ENCODE results near the gene LIMS1.
"Not testable (repeated sequence)": the region's sequence is repeated elsewhere in the genome, so short reads cannot be mapped to it uniquely, and the experiment has no call there.

The LIMS1 gene

GRCh38 chr2:108552566-108552965, 18.3 kb downstream of the LIMS1 start:
- DNase-seq (ENCODE audit: low read depth) = no peak

DNA sequence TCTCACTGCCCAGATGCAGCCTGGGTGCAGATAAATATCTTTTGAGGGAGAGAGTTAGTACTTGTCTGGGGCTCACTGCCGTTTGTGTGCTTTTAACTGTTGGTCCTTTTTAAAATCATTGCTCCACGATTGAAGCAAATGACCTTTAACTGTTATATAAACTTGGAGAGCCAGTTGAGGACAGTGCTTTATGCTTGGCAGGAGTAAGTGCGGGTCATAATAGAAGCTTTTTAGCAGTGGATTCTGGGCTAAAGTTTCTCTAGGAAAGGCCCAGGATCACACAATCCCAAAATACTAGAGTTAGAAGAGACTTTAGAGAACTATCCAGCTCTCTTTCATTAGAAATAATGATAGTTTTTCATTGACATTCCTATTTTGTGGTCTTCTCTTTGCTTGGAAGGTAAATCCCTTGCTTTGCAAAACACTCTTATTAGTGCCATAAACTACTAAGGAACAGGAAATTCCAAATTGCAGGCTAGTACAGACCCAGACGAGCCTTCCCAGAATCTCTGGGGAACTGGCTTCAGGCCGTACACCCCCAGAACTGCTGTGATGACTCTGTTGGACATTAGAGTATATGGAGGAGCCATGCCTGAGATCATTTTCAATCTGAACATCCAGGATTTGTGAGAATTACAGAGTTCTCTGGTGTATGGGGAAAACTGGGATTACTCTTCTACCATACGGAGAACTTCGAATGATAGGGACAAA, 19.1 kb downstream of the LIMS1 start:
- no peak for DNase-seq (ENCODE audit: low read depth)

GRCh38 chr2:108554528-108554927, 20.3 kb downstream of the LIMS1 start:
- no peak for DNase-seq (ENCODE audit: low read depth)

DNA sequence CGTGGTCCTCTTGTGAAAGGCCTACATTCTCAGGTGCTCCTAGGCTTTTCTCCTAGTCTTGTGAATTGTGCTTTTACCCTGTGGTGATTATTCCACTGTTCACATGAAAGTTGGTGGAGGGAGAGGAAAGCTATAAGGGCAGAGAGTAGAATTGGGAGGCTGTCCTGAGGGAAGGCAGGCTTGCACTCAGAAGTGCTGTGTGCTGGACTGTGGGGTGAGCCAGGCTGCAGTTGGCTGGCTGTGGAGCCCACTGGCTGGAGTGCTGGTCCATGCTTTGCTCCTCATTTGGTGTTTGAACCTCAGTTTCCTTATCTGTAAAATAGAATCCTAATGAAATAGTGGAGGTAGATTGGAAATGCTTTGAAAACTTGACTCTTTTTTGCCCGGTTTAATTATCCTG, 21.3 kb downstream of the LIMS1 start:
- no peak for DNase-seq (ENCODE audit: low read depth)

DNA sequence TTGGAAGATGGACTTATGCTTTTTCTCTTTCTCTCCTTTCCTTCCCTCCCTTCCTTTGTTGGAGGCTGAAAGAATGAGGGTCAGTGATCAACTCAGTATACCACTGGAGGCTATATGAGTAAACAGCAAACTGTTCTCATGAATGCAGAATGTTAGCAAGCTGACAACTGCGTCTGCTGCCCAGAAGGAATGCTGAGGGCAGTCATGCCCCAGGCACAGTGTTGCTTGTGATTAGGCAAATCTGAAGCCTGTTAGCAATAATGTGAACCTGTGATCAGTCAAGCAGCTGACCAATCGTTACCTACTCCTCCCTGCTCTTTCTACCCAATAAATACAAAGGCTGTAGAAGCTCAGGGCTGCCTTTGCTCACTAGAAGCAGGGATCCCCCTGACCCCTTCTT, 22.3 kb downstream of the LIMS1 start:
- DNase-seq (ENCODE audit: low read depth) = not testable (repeated sequence)

- no peak for DNase-seq (ENCODE audit: low read depth)
Measured at GRCh38 chr2:108560241-108560811, 26.1 kb downstream of the LIMS1 start.

GRCh38 chr2:108560895-108561530, 26.7 kb downstream of the LIMS1 start:
- no peak for DNase-seq (ENCODE audit: low read depth)

GRCh38 chr2:108562274-108562673, 28.0 kb downstream of the LIMS1 start:
- no peak for DNase-seq (ENCODE audit: low read depth)

DNA sequence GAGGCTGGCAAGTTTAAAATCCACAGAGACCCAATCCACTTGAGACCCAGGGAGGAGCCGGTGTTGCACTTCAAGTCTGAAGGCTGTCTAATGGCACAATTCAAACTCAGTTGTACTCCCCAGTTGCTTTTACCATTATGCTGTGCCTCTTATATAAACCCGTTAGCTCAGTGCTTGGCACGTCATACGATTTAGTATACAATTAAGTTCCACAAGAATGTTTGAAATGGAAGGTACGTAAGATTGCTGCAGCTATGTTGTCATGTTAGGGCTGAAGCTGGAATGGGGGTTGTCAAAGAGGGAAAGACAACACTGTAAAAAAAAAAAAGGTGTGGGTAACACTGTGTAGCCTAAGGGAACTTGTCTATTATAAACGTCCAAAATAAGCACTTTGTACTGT, 30.2 kb downstream of the LIMS1 start:
- no peak for DNase-seq (ENCODE audit: low read depth)

DNA sequence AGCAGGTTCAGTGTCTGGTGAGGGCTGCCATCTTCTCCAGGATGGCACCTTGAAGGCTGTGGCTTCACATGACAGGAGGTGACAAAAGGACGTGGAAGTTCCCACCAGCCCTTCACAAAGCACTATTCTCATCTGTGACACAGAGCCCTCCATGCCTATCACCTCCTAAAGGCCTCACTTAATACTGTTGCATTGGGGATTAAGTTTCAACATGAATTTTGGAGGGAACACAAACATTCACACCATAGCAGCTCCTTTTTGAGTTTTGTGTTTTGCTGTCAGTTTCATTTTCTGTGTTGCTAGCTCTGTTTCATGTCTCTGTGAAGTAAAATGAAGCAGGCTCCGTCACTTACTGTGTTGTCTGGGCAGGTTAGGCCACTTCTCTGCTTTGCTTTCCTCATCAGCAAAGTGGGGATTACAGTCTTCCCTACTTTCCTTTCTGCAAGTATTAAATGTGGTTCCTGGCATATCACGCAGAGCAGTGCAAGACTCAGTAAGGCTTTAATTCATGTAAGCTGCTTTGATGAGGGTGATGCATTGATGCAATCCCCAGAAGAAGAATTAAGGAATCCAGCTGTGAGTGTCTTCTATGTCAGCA, 31.6 kb downstream of the LIMS1 start:
- no peak for DNase-seq (ENCODE audit: low read depth)

- no peak for DNase-seq (ENCODE audit: low read depth)
Measured at GRCh38 chr2:108570416-108570815, 36.1 kb downstream of the LIMS1 start.

GRCh38 chr2:108571286-108571685, 37.0 kb downstream of the LIMS1 start:
- no peak for DNase-seq (ENCODE audit: low read depth)

DNA sequence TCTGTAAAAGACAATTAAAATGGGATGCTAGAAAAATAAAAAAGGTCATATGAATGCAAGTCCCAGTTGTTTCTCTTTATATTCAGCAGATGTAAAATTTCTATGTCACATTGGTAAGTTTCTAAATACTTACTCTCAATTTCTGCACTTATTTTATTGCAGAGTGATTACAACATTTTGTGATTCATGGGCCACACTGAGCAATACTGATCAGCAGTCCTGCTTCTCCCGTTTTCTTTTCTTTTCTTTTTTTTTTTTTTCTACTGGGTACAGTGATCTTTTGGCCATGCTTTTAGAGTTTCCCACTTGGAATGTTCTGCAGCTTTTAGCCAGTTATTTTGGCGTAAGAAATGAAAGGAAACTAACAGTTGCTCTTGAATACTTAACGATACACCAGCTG, 38.8 kb downstream of the LIMS1 start:
- no peak for DNase-seq (ENCODE audit: low read depth)

DNA sequence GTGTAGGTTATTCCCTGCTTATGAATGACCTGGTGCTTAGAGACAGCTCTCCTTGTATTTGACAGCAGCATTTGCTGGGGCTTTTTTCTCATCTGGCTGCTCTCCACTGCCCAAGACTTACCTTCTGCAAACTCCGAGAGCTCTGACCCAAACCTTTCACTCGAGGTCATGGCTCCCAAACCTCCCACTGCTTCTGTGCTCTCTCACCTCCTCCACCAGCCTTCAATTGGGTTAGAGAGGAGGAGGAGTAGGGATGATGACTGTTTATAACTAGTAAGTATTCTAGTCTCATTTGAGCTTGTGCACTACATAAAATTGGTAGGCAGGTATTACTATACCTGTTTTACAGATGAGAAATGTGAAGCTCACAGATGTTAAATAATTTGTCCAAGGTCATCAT, 40.1 kb downstream of the LIMS1 start:
- no peak for DNase-seq (ENCODE audit: low read depth)

- DNase-seq (ENCODE audit: low read depth) = no peak
Measured at GRCh38 chr2:108575132-108575966, 41.1 kb downstream of the LIMS1 start.

GRCh38 chr2:108577099-108577498, 42.8 kb downstream of the LIMS1 start:
- no peak for DNase-seq (ENCODE audit: low read depth)

DNA sequence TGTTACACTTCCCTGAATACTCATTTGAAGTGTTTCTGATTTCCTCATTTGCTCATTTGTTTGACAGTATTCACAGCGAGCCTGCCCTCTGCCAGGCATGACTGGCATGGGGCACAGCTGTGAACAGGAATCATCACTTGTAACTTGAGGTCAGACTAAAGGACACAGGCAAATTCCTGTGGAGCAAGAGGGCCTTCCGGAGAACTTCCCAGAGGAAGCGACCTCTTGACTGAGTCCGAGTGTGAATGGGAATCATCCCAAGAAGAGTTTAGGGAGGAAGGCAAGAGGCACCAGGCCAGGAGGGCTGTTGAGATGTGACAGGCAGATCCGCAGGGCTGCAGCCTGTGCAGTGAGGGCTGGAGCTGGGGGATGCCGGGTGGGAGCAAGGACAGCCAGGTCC, 45.4 kb downstream of the LIMS1 start:
- DNase-seq (ENCODE audit: low read depth) = no peak

DNA sequence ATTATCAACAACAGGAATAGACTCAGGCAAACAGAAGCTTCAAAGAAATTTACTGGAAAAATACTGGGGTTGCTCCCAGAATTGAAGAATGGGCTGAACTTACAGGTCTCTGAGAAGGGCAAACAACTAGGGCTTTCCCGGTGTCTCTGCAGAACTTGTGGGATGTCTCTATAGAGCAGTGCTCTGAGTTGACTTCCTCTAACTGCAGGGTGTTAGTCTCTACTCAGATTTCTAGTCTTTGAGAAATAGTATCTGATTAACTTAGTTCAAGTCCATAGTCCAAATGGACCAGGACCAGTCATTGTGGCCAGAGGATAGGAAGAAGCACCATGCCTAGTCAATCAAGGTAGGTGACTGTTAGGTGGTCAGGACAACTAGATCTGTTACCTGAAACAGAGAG, 45.8 kb downstream of the LIMS1 start:
- no peak for DNase-seq (ENCODE audit: low read depth)

- DNase-seq (ENCODE audit: low read depth) = no peak
Measured at GRCh38 chr2:108583903-108584520, 49.7 kb downstream of the LIMS1 start.

DNA sequence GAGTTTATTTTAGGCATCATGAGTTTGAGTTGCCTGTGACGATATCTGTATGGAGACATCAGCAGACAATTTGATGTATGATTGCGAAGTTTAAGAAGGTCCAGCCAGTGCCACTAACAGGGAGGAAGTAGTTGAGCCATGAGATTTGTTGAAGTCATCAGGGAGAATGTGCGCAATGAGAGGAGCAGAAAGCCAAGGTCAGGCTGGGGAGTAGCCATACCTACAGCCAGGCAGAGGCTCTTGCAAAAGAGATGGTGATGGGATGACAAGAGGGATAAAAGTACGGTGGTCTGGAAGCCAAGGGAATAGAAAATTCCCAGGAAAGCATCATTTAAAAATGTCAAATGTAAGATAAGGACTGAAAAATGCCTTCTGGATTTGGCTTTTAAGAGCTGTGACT, 51.2 kb downstream of the LIMS1 start:
- DNase-seq (ENCODE audit: low read depth) = no peak

DNA sequence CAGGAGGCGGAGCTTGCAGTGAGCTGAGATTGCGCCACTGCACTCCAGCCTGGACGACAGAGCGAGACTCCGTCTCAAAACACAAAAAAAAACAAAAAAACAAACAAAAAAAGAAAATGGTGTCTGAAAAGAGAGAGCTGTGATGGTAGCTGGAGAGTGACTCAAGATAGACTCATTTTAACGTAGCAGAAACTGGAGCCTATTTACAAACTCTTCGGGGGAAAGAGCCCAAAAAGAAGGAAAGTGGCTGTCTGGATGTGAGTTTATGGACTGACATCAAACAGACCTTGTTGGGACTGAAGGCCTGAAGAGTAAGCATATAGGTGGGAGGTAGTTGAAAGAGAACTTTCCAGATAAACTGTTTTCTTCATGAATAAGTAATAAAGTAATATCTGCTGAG, 51.8 kb downstream of the LIMS1 start:
- no peak for DNase-seq (ENCODE audit: low read depth)

DNA sequence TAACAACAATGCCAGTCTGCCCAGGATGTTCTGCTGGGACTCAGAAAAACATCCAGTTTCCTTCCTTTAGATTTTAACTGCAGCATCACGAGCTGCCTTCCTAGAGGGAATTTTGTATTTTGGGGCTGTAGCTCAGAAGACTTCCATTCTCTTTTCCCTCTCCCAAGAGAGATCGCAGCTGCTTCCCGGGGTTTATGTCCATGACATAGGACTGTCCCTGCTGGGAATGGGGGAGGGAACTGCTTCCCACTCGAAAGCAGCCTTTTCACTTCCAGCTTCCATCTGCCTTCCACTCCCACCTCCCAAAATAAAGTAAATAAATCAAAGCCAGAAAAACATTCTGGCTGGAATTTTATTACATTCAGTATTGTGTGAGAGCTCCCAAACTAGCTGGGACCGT, 52.4 kb downstream of the LIMS1 start:
- DNase-seq (ENCODE audit: low read depth) = no peak

Measured in stimulated activated CD8-positive, alpha-beta memory T cell treated with anti-CD3 and anti-CD28 coated beads, Interleukin-7, amount 100 ng/mL, for 24 hours (primary cell).